HG03095 (cell line): Measurements from ENCODE around the gene LMTK3.
"Not testable (repeated sequence)": the region's sequence is repeated elsewhere in the genome, so short reads cannot be mapped to it uniquely, and the experiment has no call there.

Source experiments
- ATAC-seq: cut with Tn5 transposase; IDR thresholded peaks from one replicate; pipeline ENCODE4 v1.9.1; 2021; ENCODE audit warnings: moderate library complexity; ENCODE audit not compliant: unreplicated experiment

The LMTK3 gene

DNA sequence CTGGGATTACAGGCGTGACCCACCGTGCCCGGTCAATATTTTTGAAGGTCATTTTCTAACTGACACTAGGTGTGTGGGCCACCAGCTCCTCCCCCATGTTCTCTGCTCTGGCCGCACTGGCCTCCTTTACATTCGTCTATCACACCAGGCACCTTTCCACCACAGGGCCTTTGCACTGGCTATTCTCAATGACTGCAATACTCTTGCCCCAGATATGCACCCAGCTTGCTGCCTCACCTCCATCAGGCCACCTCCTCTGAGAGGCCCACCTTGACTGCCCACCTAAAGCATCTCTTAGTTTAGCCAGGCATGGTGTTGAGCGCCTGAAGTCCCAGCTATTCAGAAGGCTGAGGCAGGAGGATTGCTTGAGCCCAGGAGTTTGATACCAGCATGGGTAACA, 30.2 kb upstream of the LMTK3 start:
- no peak for ATAC-seq

DNA sequence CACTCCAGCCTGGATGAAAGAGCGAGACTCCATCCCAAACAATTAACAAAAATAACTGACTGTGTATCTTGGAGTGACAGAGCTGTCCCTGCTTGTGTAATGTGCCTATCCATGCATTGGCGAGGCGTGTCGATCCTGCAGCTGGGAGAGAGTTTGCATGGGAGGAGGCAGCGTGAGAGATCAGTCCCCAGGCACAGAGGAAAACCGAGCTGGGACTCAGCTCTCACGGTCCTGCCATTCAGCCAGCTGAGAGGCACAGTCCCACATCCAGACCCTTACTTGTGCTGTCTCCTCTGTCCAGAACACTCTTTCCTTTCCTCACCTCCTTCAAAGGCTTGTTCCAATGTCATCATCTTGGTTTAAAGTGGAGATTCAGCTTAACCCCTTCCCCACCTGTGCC, 28.5 kb upstream of the LMTK3 start:
- no peak for ATAC-seq

DNA sequence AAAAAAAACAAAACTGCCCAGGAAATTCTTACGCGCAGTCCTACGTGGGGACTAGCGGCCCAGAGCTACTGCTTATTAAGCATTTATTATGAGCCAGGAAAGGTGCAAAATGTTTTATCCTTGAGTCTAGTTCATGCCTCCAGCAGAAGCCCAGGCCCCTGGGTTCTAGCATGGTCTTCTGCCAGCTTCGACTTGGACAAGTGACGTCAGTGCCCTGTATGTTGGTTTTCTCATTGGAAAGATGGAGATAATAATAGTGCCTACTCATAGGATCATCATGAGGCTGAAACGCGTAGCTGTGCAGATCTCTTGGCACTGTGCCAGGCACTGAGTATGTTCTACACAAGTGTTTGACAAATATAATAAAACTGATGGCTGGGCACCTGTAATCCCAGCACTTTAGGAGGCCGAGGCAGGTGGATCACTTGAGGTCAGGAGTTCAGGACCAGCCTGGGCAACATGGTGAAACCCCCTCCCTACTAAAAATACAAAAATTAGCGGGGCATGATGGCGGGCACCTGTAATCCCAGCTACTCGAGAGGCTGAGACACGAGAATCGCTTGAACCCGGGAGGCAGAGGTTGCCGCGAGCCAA, 28.0 kb upstream of the LMTK3 start:
- ATAC-seq = no peak

DNA sequence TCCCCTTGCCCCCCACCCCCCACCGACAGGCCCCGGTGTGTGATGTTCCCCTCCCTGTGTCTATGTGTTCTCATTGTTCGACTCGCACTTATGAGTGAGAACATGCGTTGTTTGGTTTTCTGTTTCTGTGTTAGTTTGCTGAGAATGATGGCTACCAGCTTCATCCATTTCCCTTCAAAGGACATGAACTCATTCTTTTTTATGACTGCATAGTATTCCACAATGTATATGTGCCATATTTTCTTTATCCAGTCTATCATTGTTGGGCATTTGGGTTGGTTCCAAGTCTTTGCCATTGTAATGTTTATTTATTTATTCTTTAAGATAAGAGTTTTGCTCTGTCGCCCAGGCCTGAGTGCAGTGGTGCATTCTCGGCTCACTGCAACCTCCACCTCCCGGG, 26.4 kb upstream of the LMTK3 start:
- not testable (repeated sequence) for ATAC-seq

DNA sequence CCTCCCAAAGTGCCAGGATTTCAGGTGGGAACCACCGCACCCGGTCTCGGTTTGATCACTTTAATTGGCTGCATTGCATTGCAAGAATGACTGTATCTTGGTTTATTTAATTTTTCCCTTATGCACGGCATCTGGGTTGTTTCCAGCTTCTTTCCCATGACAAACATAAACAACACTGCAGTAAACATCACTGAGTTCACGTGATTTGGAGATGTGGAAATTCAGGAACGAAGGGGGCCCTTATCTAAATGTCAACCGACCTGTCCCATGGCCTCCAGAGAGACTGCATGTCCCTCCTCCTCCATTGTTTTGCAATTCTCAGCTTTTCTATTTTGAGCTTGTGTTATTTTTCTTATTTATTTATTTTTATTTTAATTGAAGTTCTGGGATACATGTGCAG, 25.9 kb upstream of the LMTK3 start:
- ATAC-seq = no peak

DNA sequence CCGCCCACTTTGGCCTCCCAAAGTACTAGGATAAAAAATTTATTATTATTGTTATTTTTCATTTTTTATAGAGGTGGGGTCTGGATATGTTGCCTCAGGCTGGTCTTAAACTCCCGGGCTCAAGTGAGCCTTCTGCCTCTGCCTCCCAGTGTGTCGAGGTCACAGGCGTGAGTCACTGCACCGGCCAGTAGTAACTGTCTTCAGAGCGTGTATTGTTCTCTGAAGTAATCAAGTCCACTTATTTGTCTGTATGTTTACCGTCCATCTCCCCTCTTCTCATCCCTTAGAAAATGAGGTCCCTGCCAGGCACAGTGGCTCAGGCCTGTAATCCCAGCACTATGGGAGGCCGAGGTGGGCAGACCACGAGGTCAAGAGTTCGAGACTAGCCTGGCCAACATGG, 22.1 kb upstream of the LMTK3 start:
- ATAC-seq = no peak

DNA sequence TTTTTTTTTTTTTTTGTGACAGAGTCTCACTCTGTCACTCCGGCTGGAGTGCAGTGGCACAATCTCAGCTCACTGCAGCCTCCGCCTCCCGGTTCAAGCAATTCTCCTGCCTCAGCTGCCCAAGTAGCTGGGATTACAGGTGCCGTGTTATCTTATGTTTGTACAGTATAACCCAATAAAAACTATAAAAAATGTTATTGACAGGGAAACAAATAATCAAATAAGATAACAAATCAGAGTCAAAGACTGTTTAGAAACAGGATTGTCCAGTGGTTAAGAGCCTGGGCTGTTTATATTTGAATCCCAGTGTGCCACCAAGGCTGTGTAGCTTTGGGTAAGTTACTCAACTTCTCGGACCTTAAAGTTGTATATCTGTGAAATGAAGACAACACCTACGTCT, 19.1 kb upstream of the LMTK3 start:
- no peak for ATAC-seq

DNA sequence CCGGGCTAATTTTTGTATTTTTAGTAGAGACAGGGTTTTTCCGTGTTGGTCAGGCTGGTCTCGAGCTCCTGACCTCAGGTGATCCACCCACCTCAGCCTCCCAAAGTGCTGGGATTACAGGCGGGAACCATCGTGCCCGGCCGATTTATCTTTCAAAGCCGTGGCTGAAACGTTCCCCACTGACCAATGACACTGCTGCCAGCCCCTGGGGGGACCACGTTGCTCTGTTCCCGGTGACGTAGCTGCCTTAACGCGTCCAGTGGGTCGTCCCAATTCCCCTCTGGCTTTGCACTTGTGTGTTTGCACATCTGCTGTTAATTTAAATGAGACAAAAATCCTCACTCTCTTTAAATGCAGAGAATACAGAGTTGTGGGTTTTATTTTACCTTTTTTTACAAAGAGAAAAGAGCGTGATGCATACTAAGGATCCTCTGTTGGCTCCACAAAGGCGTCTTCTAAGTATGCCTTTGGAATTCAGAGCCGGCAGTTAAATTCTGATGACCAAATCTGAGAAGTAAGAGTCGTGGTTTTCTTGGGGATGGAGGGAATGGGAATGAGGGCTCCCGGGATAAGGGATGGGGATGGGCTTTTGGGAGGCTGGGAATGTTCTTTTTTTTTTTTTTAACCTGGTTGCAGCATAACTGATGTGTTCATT, 18.6 kb upstream of the LMTK3 start:
- no peak for ATAC-seq

DNA sequence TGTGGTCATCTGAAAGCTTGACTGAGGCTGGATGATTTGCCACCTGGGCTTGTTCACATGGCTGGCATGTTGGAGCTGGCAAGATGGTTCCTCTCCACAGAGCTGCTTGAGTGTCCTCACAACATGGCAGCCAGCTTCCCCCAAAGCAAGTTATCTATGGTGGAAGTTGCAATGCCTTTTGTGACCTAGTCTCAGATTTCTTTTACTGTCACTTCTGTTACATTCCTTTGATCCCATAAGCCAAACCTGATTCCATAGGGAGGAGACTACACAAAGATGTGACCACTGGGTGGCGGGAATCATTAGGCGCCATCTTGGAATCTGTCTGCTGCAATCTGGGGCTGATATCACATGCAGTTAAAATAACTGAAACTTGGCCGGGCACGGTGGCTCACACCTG, 17.5 kb upstream of the LMTK3 start:
- no peak for ATAC-seq

DNA sequence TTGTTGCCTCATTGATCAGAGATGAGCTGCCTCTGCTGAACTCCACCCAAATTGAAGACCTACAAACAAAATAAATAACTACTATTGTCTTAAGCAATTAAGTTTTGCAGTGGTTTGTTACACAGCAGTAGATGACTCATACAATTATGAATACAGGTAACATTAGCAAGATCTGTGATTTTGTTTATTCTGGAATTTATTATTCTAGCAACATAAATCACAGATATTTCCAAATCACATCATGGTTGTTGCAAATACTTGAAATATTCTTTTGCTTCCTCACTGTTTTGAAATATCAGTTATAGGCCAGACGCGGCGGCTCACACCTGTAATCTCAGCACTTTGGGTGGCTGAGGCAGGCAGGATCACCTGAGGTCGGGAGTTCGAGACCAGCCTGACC, 13.1 kb upstream of the LMTK3 start:
- no peak for ATAC-seq

DNA sequence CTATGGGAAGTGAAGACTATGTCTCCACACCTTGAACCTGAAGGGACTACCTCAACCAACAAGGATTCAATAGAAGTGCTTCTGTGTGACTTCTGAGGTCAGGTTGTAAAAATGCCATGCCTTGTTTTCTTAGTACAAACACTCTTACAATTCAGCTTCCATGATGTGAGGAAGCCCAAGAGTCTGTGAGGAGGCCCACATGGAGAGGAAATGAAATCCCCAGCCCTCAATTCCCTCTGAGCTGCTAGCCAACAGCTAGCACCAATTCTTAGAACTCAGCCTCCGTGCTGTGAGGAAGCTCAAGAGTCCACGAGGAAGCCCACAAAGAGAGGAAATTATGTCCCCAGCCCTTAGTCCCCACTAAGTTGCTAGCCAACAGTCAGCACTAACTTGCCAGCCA, 12.6 kb upstream of the LMTK3 start:
- ATAC-seq = no peak

DNA sequence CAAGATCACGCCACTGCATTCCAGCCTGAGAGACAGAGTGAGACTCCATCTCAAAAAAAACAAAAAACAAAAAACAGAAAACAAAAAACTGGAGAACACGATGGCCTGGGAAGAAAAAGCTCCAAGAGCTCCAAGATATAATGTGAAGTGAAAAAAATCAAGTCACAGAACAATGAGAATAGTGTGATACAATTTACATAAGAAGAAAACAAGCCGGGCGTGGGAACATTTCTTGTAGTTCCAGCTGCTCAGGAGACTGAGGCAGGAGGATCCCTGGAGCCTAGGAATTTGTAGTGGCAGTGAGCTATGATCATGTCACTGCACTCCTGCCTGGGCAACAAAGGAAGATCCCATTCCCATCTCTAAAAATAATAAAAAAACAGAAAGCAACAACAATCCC, 8.5 kb upstream of the LMTK3 start:
- no peak for ATAC-seq

DNA sequence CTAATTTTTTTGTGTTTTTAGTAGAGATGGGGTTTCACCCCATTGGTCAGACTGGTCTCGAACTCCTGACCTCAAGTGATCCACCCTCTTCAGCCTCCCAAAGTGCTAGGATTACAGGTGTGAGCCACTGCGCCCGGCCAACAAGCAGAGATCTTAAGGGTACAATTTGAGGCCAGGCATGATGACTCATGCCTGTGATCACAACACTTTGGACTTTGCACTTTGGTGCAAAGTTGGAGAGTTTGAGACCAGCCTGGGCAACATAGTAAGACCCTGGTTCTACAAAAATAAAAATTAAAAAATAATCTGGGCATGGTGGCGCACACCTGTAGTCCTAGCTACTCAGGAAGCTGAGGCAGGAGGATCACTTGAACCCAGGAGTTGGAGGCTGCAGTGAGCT, 7.8 kb upstream of the LMTK3 start:
- ATAC-seq = not testable (repeated sequence)

DNA sequence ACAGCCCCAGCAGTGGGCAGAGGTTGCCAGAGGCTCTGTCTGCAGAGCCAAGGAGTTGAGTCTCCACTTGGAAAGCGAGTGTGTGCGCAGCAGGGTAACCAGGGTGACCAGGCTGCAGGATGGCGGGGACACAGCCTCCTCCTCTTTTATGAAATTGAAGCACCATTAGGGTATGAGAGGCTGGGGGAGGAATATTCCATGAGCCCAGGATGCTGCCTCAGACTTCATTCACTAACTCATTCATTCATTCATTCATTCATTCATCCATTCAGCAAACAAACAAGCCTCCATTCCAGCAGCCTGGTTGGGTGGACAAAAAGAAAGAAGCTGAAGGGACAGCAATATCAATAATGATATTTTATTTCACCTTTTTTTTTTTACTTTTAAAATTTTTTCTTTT, 6.6 kb upstream of the LMTK3 start:
- ATAC-seq = no peak

DNA sequence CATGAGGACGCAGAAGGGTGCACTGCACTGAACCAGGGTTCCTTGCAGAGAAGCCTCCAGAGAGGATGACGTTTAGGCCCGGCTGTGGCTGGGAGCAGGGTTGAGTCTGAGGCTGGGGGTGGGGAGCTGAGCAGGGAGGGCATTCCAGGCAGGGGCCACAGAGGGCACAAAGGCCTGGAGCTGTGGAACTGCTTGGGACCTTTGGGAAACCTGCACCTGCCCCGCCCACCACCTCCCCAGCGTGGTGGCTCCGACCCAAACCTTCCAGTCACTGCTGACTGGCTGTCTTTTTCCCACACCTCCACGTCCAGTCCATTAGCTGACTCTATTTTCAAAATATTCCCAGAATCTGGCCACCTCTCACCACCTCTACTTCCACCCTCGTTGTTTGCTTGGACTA, 4.9 kb upstream of the LMTK3 start:
- ATAC-seq = no peak

DNA sequence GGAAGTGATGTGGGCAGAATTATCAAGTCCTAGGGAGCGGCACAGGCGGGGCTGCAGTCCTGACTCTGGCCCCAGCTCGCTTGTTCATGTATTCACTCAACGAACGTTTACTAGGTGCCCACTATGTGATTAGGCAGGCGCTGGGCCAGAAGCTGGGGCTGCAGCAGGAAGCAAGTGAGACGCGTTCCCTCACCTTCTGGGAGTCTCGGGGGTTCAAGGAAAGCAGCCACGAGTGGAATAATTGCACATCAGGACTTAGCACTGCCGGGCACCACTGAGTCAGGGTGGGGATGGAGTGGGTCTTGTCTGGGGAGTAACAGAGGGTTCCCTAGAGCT, 2.5 kb upstream of the LMTK3 start:
- ATAC-seq = no peak

DNA sequence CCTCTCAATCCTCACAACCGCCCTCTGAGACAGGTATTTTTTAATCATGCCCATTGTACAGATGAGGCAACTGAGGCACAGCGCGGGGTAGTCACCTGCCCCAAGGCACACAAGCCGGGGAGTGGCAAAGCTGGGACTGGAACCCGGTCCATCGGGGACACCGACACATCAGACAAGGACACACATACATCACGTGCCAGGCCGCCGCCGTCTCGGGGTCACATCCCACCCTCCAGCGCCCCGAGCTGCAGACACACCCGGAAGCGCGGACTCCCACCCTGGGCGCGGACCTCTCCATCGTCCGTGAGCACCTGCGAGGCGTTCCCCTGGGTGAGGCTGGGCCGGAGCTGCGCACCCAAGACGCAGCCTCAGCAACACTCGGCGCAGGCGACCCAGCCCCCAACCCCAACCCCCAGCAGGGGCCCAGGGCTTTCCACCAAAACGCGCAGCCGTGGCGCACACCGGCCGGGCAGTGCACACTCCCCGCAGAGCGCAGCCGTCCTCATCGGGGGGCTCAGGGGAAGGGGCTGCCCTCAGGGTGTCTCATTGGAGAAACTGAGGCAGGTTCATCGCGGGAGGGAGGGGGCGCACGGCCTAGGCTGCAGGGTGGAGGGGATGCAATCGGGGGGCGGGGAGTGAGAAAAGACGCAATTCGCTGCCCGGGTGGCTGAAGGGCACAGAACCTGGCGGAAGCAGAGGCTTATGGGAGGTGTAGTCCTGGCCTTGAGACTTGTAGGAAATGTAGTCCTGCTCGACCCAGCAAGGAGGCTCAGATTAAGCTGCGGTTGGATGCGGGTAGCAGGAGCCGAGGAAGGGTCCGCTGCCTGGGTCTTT, 1.9 kb upstream of the LMTK3 start:
- ATAC-seq = no peak

DNA sequence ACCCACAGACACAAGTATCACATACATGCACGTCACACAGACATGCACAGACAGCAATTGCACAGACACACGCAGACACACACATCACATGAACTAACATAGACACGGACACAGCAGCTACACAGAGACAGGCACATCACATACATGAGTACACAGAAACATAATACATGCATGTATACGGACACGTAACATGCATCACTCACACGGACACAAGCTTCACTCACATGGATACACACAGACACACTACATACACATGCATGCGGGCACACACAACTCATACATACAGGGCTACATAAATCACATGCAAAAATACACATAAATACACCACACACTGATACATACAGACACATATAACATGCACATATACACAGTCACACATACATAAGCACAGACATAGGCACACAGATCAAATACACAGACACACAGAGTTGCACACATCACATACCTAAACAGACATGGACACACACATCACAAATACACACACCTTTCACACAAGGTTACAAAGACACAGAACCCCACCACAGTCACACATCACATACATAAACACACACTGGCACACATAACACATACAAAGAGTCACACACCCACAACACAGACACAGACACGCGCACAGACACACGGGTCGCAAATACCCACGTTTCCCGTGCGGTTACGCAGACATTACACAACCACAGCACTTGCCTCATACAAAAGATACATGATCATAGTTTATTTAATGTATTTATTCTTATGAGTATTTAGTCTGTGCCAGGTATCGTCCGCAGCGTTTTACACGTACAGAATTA, 1.1 kb upstream of the LMTK3 start:
- no peak for ATAC-seq

DNA sequence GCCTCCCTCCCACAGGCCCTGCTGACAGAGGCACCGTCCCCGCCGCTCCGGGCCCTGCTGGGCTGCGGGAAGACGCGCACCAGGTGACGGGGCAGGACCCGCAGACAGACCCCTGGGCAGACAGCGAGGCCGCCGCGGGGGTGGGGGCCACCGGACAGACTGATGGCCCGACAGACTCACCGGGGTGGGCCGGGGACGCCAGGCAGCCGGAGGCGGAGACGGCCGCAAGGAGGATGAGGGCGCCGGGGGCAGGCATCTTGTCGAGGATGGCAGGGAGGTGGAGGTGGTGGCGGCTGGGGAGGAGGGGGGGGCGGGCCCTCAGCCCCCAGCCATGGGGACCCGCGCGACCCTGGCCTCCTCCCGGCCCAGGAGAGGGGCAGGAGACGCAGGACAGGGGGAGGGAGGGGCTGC, 309 bp downstream of the LMTK3 start:
- no peak for ATAC-seq

DNA sequence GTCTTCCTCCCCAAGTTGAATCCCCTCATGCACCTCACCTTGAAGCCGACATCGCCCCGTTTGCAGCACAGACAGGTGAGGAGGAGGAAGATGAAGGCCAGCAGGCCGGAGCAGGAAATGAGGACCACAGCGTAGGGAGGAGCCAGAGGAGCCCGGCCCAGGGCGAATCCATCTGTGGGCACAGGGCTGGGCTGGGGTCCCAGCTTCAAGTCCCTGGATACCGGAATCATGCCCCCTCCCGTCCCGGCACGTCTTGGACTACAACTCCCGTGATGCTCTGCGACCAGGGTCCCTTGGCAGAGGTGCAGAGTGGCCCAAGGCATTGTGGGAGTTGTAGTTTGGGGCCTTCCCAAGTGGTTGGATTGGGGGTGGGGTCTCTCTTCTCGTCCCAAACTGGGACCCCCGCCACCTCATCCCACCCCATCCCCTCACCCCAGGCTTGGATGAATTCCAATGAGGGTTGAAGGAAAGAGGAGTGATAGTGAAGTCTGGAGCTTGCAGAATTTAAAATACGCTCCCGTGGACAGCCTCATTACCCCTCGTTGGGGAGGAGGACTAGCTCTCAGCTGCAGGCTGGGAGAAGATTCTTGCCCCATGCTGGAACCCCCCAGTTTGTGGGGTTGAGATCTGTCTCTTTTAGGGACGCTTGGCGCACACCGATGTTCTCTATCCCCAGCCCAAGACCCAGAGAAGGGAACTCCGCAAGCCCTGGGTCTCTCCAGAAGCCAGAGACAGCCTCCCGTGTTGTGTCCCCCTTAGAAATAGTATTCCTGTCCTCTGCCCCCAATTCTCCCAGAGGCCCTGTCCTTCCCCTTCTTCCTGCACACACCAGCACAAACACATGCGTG, 990 bp downstream of the LMTK3 start:
- no peak for ATAC-seq
